Endothelial cell of umbilical vein (primary cell): ENCODE data around the gene GRIK3. TPM values are rescaled to one million over a fixed set of nuclear protein-coding genes. Genes with fewer than 3 reads are reported as not detected.

Source experiments
- BruUV-seq: library from RNA; stranded (reverse); fragments of 400-500 nt; replicated peaks from 2 replicates; lab custom pipeline; 2021; lab: Mats Ljungman, UMichigan
- CTCF ChIA-PET: fragments of 300-600, 350-600 bp; sonication (Branson Sonifier 250); formaldehyde crosslinking; loops from one replicate; lab custom pipeline; 2021; ENCODE audit warnings: antibody characterized with exemption, inconsistent platforms; lab: Charles Lee
- POLR2A ChIA-PET: fragments of 300-600, 350-600 bp; sonication (Branson Sonifier 250); formaldehyde crosslinking; loops from one replicate; lab custom pipeline; 2021; ENCODE audit warnings: antibody characterized with exemption, inconsistent platforms; lab: Charles Lee
- DNase-seq: peaks from one replicate; pipeline ENCODE4 v3.0.0-alpha.2; 2011; ENCODE audit warnings: low read depth, low spot score
- FAIRE-seq: peaks from 2 replicates; lab custom pipeline; 2011; peaks lifted over from hg19 to GRCh38; lab: Jason Lieb, UNC
- H2AFZ ChIP-seq: 2 replicates; pipeline ENCODE4 v1.6.0; 2012; ENCODE audit warnings: low read depth, low read length, control low read depth, inconsistent platforms
- H3K27ac ChIP-seq: 2 replicates; pipeline ENCODE4 v1.5.1; 2011; ENCODE audit warnings: low read depth, mild to moderate bottlenecking, control low read depth, low read length, moderate library complexity; ENCODE audit not compliant: insufficient read depth
- H3K27me3 ChIP-seq, 2 experiments: 2 replicates each; pipeline versions ENCODE4 v1.6.0 to v1.6.1; 2011; ENCODE audit warnings: low read length in 2 of 2, mixed read lengths in 1 of 2; ENCODE audit not compliant: control insufficient read depth in 2 of 2, insufficient read depth in 2 of 2
- H3K36me3 ChIP-seq, 2 experiments: 2 replicates in 1 of 2; 3 replicates in 1 of 2; pipeline ENCODE4 v1.5.1; 2011; ENCODE audit warnings: low read length in 2 of 2, mild to moderate bottlenecking in 1 of 2, moderate library complexity in 1 of 2; ENCODE audit not compliant: control insufficient read depth in 2 of 2, insufficient read depth in 2 of 2; ENCODE audit errors: extremely low read depth in 1 of 2
- H3K4me1 ChIP-seq: 3 replicates; pipeline ENCODE4 v1.5.1; 2011; ENCODE audit warnings: mild to moderate bottlenecking, low read length; ENCODE audit not compliant: control insufficient read depth, insufficient read depth; ENCODE audit errors: extremely low read depth
- H3K4me2 ChIP-seq: 2 replicates; pipeline ENCODE4 v1.6.1; 2011; ENCODE audit warnings: low read length, control low read depth, mixed read lengths; ENCODE audit not compliant: insufficient read depth
- H3K4me3 ChIP-seq, 3 experiments: fragments of 200-600 bp in 1 of 3; sonication (generic), shearing (Covaris generic) in 1 of 3; replicated peaks in 1 of 3; 2 replicates each; pipeline ENCODE4 v1.5.1; 2011 to 2016; ENCODE audit warnings: control low read depth in 3 of 3, low read length in 3 of 3, mild to moderate bottlenecking in 2 of 3, inconsistent platforms in 1 of 3, low read depth in 1 of 3, moderate library complexity in 1 of 3; ENCODE audit not compliant: insufficient read depth in 1 of 3
- H3K79me2 ChIP-seq: 2 replicates; pipeline ENCODE4 v1.6.0; 2012; ENCODE audit warnings: low read length, inconsistent platforms; ENCODE audit not compliant: control insufficient read depth, insufficient read depth
- H3K9ac ChIP-seq: replicated peaks from 2 replicates; pipeline ENCODE3; 2011; ENCODE audit warnings: low read length, control low read depth; ENCODE audit not compliant: insufficient read depth; ENCODE audit errors: extremely low read depth
- H3K9me1 ChIP-seq: replicated peaks from 3 replicates; pipeline ENCODE4 v1.6.0; 2011; ENCODE audit warnings: mild to moderate bottlenecking, low read length; ENCODE audit not compliant: control insufficient read depth, insufficient read depth; ENCODE audit errors: extremely low read depth
- H3K9me3 ChIP-seq: replicated peaks from 2 replicates; pipeline ENCODE4 v1.5.1; 2012; ENCODE audit warnings: low read length, inconsistent platforms; ENCODE audit not compliant: control insufficient read depth, insufficient read depth
- H4K20me1 ChIP-seq: replicated peaks from 2 replicates; pipeline ENCODE3; 2011; ENCODE audit warnings: mild to moderate bottlenecking, low read length; ENCODE audit not compliant: control insufficient read depth, insufficient read depth; ENCODE audit errors: extremely low read depth
- CTCF ChIP-seq, 2 donors: IDR thresholded peaks; 1 replicate in 1 of 2; 2 replicates in 1 of 2; pipeline ENCODE4 v1.5.1; 2011; ENCODE audit warnings: low read length in 2 of 2, mild to moderate bottlenecking in 2 of 2, moderate library complexity in 2 of 2, control low read depth in 1 of 2, inconsistent platforms in 1 of 2, low read depth in 1 of 2; ENCODE audit not compliant: insufficient read depth in 1 of 2; ENCODE audit errors: extremely low read depth in 1 of 2
- EZH2 ChIP-seq: IDR thresholded peaks from 2 replicates; pipeline ENCODE4 v1.6.1; 2012; ENCODE audit warnings: borderline replicate concordance, low read depth, mild to moderate bottlenecking, moderate library complexity, low read length, inconsistent platforms; ENCODE audit not compliant: severe bottlenecking
- FOS ChIP-seq: IDR thresholded peaks from 2 replicates; pipeline ENCODE4 v1.6.1; 2011; ENCODE audit warnings: mild to moderate bottlenecking, low read length, moderate library complexity, borderline replicate concordance; ENCODE audit not compliant: insufficient read depth
- GATA2 ChIP-seq: IDR thresholded peaks from 2 replicates; pipeline ENCODE4 v1.7.0; 2011; ENCODE audit warnings: low read depth, mild to moderate bottlenecking, moderate library complexity, mixed read lengths, low read length; ENCODE audit not compliant: insufficient read length, insufficient read depth
- JUN ChIP-seq: IDR thresholded peaks from 2 replicates; pipeline ENCODE4 v1.6.1; 2011; ENCODE audit warnings: borderline replicate concordance, low read depth; ENCODE audit not compliant: insufficient read length, insufficient read depth
- MYC ChIP-seq: IDR thresholded peaks from one replicate; pipeline ENCODE4 v1.6.1; 2011; ENCODE audit warnings: mild to moderate bottlenecking, low read depth, low read length
- POLR2A ChIP-seq: IDR thresholded peaks from 2 replicates; pipeline ENCODE4 v1.6.1; 2012; ENCODE audit warnings: low read depth, mild to moderate bottlenecking, control low read depth, low read length
- POLR2AphosphoS5 ChIP-seq: IDR thresholded peaks from 2 replicates; pipeline ENCODE4 v1.6.1; 2012; ENCODE audit warnings: low read depth, mild to moderate bottlenecking, control low read depth, low read length, moderate library complexity; ENCODE audit not compliant: insufficient read depth
- dilution Hi-C: fragments of 300-500 bp; cut with MboI; formaldehyde crosslinking; loops from one replicate; pipeline ENCODE4 v1.15.0; 2019; ENCODE audit warnings: low sequenced_read_pairs; ENCODE audit not compliant: extremely low pct_ligation_motif_present
- intact Hi-C: fragments of 100-400 bp; cut with micrococcal nuclease; formaldehyde crosslinking; loops from one replicate; pipeline ENCODE4 v1.10.0; 2022
- polyA plus RNA-seq, 4 experiments: library from polyadenylated mRNA; depleted of rRNA in 3 of 4; stranded (reverse) in 3 of 4; unstranded in 1 of 4; fragments of >200 nt; gene quantifications; 2 replicates each; pipeline versions ENCODE4 v1.2.1 to v1.2.3, GENCODE V29; 2011 to 2012; ENCODE audit warnings: missing spikeins in 1 of 4
- total RNA-seq: library from RNA; stranded (reverse); gene quantifications from 2 replicates; pipeline ENCODE4 v1.2.3, GENCODE V29; 2021
- TF ChIP-seq, protein P1 (sequence below): IDR thresholded peaks from 2 replicates; pipeline ENCODE4 v1.6.1; 2011; ENCODE audit not compliant: insufficient read depth, insufficient read length

GRIK3 gene
- total and polyA plus RNA-seq, 2 donors (not counting 3 experiments of a cell fraction or from before 2014, with no cell fraction given) = not detected

DNA sequence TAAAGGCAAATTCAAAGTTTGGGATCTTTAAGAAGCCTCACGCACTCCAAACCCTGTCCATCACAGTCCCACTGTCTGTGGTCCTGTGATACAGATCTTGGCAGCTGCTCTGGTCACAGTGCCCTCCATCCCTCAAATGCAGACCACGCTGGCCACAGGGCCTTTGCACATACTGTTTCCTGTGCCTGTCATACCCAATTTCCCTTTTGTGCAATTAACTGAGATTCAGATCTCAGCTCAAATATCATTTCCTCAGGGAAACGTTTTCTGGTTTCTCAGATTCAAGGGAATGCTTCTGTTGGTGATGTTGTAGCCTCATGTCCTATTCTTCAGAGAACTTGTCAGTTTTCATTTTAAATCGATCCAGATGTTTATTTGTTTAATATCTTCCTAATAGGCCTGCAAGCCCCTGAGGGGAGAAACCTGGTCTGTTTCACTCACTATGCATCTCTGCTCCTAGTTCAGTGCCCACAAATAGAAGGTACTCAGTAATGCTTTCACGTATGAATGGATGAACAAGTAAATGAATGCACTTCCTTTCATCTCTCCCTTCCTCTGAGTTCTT, 24.2 kb upstream of the GRIK3 start:
- Histone ChIP-seq H3K9ac (no peak overlapping the region), H3K27me3 (no peaks in the 10 kb centered on the region), H2AFZ (no peak overlapping the region), H3K27ac (no peak overlapping the region), H3K36me3 (no peaks in the 10 kb centered on the region), H3K9me3 (no peaks in the 10 kb centered on the region), H3K9me1 (no peaks in the 10 kb centered on the region), H3K4me1 (no peaks in the 10 kb centered on the region), H3K4me2 (no peak overlapping the region), H4K20me1 (no peaks in the 10 kb centered on the region), H3K79me2 (no peaks in the 10 kb centered on the region), H3K4me3 (no peak overlapping the region)
- TF ChIP-seq POLR2AphosphoS5 = no peak
- no peak for TF ChIP-seq GATA2
- no peak for TF ChIP-seq CTCF (IDR thresholded peaks at IDR 0.05; ENCODE audit: extremely low read depth in 1 of 2, insufficient read depth in 1 of 2, low read depth in 1 of 2, low read length in 2 of 2)
- no peak for TF ChIP-seq MYC
- TF ChIP-seq JUN = no peak
- TF ChIP-seq FOS = no peak
- TF ChIP-seq POLR2A = no peak
- no peak for TF ChIP-seq EZH2
- TF ChIP-seq, protein P1, sequence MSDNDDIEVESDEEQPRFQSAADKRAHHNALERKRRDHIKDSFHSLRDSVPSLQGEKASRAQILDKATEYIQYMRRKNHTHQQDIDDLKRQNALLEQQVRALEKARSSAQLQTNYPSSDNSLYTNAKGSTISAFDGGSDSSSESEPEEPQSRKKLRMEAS = no peak
- no TSS peak for BruUV-seq
- CTCF ChIA-PET = no interaction called here
- intact Hi-C loops (no loop called here), dilution Hi-C loops (no loop called here)
- DNase-seq (no peak), FAIRE-seq (no peak)
- POLR2A ChIA-PET = no interaction called here
